Skeletal muscle cell (primary cell): ENCODE data around the gene NLGN2.
"Not testable (repeated sequence)": the region's sequence is repeated elsewhere in the genome, so short reads cannot be mapped to it uniquely, and the experiment has no call there.

Experiments
- DNase-seq: peaks from one replicate; pipeline ENCODE4 v3.0.0-alpha.2; 2010; ENCODE audit warnings: low read depth
- H3K4me3 ChIP-seq: 2 replicates; pipeline ENCODE4 v1.5.1; 2011; ENCODE audit warnings: low read depth, mild to moderate bottlenecking, control low read depth, low read length, moderate library complexity

Gene NLGN2

GRCh38 chr17:7407485-7408251, at the start of gene NLGN2:
NLGN2 (plus strand) TSS chr17:7407845; CDS start chr17:7408256, 411 bp downstream.
- H3K4me3 ChIP-seq: peak within 1 kb of the TSS; percentile 18

GRCh38 chr17:7361906-7362305, 45.7 kb upstream of the NLGN2 start:
- no peak for DNase-seq
- no peak overlapping the region for H3K4me3 ChIP-seq

More at GRCh38 chr17:7407485-7408251, at the start of gene NLGN2:
- DNase-seq: no peak

GRCh38 chr17:7363311-7363710, 44.3 kb upstream of the NLGN2 start:
- no peak overlapping the region for H3K4me3 ChIP-seq
- DNase-seq: no peak

GRCh38 chr17:7365963-7366362, 41.7 kb upstream of the NLGN2 start:
- not testable (repeated sequence) for DNase-seq, H3K4me3 ChIP-seq

- DNase-seq: no peak
- H3K4me3 ChIP-seq: no peak overlapping the region
Observed at GRCh38 chr17:7367083-7367482, 40.6 kb upstream of the NLGN2 start.

GRCh38 chr17:7367918-7368598, 39.6 kb upstream of the NLGN2 start:
- no peak for DNase-seq
- no peak overlapping the region for H3K4me3 ChIP-seq

- not testable (repeated sequence) for DNase-seq, H3K4me3 ChIP-seq
Observed at GRCh38 chr17:7368599-7368994, 39.0 kb upstream of the NLGN2 start.

- H3K4me3 ChIP-seq: no peak overlapping the region
- no peak for DNase-seq
Observed at GRCh38 chr17:7369825-7370224, 37.8 kb upstream of the NLGN2 start.

- DNase-seq: no peak
Observed at GRCh38 chr17:7370853-7371252, 36.8 kb upstream of the NLGN2 start.

GRCh38 chr17:7374353-7374752, 33.3 kb upstream of the NLGN2 start:
- no peak overlapping the region for H3K4me3 ChIP-seq
- DNase-seq: no peak

More at GRCh38 chr17:7370853-7371252, 36.8 kb upstream of the NLGN2 start:
- H3K4me3 ChIP-seq: no peak overlapping the region

GRCh38 chr17:7379134-7379533, 28.5 kb upstream of the NLGN2 start:
- no peak overlapping the region for H3K4me3 ChIP-seq
- DNase-seq: no peak

GRCh38 chr17:7380321-7380720, 27.3 kb upstream of the NLGN2 start:
- no peak for DNase-seq
- no peak overlapping the region for H3K4me3 ChIP-seq

- no peak for DNase-seq
- H3K4me3 ChIP-seq: peak within 1 kb of the TSS; percentile 13
Observed at GRCh38 chr17:7380855-7381683, 26.6 kb upstream of the NLGN2 start, which contains the start of gene TNK1. TNK1 (plus strand) TSS chr17:7381089; CDS start chr17:7382927, 1,838 bp downstream.

GRCh38 chr17:7382901-7383300, 24.7 kb upstream of the NLGN2 start:
- no peak for DNase-seq
- no peak overlapping the region for H3K4me3 ChIP-seq

- no peak for DNase-seq
- H3K4me3 ChIP-seq: peak overlapping the region; percentile 47
Observed at GRCh38 chr17:7383371-7383741, 24.3 kb upstream of the NLGN2 start.

- H3K4me3 ChIP-seq: peak overlapping the region; percentile 47
- DNase-seq: no peak
Observed at GRCh38 chr17:7383742-7384488, 23.7 kb upstream of the NLGN2 start.

GRCh38 chr17:7384489-7385081, 23.1 kb upstream of the NLGN2 start:
- DNase-seq: no peak
- H3K4me3 ChIP-seq: peak overlapping the region; percentile 47

GRCh38 chr17:7388856-7389255, 18.8 kb upstream of the NLGN2 start:
- H3K4me3 ChIP-seq: no peak overlapping the region
- DNase-seq: no peak
